Skeletal muscle satellite cell (primary cell): ENCODE data around the gene PTPRQ.

Experiments used
- H3K27me3 ChIP-seq: 2 replicates; pipeline ENCODE4 v1.7.0; 2013; ENCODE audit warnings: low read length; ENCODE audit not compliant: control insufficient read depth, insufficient read depth
- H3K36me3 ChIP-seq: 2 replicates; pipeline ENCODE4 v1.7.0; 2013; ENCODE audit warnings: mild to moderate bottlenecking, control low read depth, low read length; ENCODE audit not compliant: insufficient read depth
- H3K4me1 ChIP-seq: 2 replicates; pipeline ENCODE4 v1.7.0; 2013; ENCODE audit warnings: low read length; ENCODE audit not compliant: control insufficient read depth, insufficient read depth
- H3K4me2 ChIP-seq: 2 replicates; pipeline ENCODE4 v1.7.0; 2013; ENCODE audit warnings: mild to moderate bottlenecking, low read length
- H3K4me3 ChIP-seq: 2 replicates; pipeline ENCODE4 v1.7.0; 2013; ENCODE audit warnings: low read length
- H3K9ac ChIP-seq: 2 replicates; pipeline ENCODE4 v1.7.0; 2013; ENCODE audit warnings: mild to moderate bottlenecking, low read depth, low read length, moderate library complexity
- H3K9me3 ChIP-seq: replicated peaks from 2 replicates; pipeline ENCODE4 v1.7.0; 2013; ENCODE audit warnings: mild to moderate bottlenecking, control low read depth, low read length

Gene PTPRQ

DNA sequence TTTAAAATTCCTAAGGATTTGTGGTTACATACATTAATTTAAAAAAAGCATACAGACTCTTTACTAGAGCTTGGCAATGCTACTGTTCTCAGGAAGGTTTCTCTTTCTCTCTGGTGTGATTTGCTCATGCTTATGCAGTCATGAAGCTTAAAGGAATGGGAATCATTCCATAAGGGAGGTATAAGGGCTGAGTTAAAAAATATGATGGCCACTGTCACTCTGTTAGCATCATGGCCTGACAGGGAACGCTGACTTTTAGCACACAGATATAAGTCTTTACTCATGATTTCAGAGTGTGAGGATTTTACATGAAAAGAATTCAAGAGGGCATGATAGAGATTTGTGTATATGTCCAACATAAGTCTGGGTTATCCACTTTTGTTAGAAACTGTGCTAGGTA lies 276.5 kb downstream of the PTPRQ start:
- H3K4me1 ChIP-seq = no peaks in the 10 kb centered on the region
- no peaks in the 10 kb centered on the region for H3K9me3 ChIP-seq
- H3K4me3 ChIP-seq = peak overlapping the region; percentile 51
- H3K4me2 ChIP-seq = peak overlapping the region; percentile 93
- H3K9ac ChIP-seq = peak overlapping the region; percentile 71
- H3K36me3 ChIP-seq = peaks cover 9% of the 10 kb centered on the region
- no peaks in the 10 kb centered on the region for H3K27me3 ChIP-seq

DNA sequence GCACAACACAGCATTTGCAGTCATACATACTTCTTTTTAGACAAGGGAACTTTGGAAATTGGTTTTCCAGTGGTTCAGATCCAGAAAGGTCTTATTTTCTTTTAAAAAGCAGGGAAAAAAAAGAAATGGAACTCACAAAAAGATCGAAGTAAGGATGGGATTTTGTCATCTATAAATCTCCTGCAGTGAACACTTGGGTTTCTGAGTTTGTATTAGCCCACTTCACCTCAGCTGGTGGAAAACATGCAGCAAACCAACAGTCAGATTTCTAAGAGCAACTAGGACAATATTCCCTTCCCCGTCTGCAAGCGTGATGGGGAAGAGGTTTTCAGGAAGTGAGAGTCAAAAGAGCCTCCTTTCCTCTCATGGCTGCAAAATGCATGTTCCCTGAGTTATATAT lies 277.3 kb downstream of the PTPRQ start:
- Histone ChIP-seq H3K9me3 (no peaks in the 10 kb centered on the region), H3K4me2 (peak overlapping the region; percentile 93), H3K4me3 (no peak overlapping the region), H3K36me3 (peaks cover 9% of the 10 kb centered on the region), H3K27me3 (no peaks in the 10 kb centered on the region), H3K4me1 (no peaks in the 10 kb centered on the region), H3K9ac (peak overlapping the region; percentile 71)
